ENCODE measurements around the gene TNRC6B.

DNA sequence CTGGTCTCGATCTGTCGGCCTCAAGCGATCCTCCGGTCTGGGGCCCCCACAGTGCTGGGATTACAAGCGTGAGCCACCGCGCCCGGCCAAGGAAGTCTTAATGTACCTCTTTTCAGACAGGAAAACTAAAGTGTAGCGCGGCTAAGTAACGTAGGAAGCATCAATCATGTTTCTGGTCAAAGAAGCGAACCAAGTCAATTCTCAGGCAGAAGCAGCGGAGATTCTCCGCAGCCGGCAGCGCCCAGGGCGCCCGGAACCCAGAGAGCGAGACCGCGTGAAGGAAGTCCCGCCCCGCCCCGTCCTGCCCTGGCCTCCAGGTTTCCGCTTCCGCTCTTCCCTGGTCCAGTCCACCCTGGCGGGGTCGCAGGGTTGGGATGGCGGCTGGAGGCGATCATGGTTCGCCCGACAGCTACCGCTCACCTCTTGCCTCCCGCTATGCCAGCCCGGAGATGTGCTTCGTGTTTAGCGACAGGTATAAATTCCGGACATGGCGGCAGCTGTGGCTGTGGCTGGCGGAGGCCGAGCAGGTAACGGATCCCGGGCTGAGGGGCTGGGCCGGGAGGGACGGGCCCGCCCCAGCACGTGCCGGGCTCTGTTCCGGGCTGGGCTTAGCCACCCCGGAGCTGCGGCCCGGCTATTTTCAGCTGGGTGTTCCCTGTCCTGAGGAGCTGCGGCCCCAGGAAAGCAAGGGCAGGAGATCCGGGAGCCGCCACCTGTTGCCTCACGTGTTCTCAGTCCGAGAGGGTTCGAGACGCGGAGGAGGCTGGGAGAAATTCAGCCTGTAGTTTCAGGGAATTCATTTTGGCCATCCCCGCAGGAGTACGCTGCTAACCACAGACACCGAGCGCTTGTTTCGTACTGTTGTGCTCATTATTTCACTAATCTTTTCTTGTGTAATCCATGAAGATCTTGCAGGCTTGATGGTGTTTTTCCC is 168.7 kb downstream of the TNRC6B start, which contains the start of gene ADSL:
- peak; percentile 57; the same call in 1 of the 2 replicates for TF ChIP-seq CTCF (tag by site-specific recombination; IDR thresholded peaks at IDR 0.05)
- no peak for TF ChIP-seq ZNF274 (IDR thresholded peaks at IDR 0.05; ENCODE audit: low read length)
- no peak for TF ChIP-seq ZNF274 (tag by site-specific recombination; IDR thresholded peaks at IDR 0.05; ENCODE audit: borderline replicate concordance)
